MM.1S (cell line): ENCODE data around the gene CHERP.

Experiments
- EZH2 ChIP-seq: fragments of 300-600 bp; sonication (generic); optimal IDR thresholded peaks from 2 replicates; pipeline ENCODE3; 2017; ENCODE audit warnings: low read depth, mild to moderate bottlenecking, antibody characterized with exemption, low read length, mixed read lengths
- TF ChIP-seq, protein P1 (sequence below): fragments of 300-600 bp; sonication (generic); IDR thresholded peaks from 2 replicates; pipeline ENCODE4 v1.5.1; 2016; ENCODE audit warnings: antibody characterized with exemption, low read length, mixed read lengths

DNA sequence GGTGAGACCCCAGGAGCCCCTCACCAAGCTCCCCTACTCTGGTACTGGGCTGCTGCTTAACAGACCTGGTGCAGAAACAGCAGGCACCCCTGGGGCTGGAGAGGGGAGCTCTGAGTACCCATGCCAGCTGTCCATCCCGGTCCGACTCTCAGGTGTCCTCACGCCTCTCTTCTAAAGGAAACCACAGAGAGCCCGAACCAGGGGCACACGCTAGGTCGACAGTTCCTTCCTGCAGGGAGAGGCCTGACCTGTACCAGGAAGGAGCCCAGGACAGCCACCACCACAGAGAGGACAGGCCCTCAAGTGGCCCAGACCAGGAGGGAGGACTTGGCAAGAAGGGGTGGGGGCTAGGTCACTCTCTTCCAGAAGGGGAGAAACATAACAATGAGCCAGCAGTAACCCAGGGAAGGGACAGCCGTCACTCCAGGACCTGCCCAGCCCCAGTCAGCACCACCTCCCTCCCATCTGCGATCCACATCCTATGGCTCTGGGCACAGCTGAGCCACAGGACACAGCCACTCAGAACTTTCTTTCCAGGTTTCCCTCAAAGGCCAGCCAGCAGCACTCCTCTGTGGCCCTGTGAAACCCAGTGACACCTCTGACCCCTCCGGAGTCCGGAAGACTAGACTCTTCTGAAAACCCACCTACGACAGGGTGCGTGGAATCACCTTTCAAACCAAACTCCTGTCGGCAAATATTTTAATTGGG lies 43.0 kb upstream of the CHERP start:
- TF ChIP-seq, protein P1, sequence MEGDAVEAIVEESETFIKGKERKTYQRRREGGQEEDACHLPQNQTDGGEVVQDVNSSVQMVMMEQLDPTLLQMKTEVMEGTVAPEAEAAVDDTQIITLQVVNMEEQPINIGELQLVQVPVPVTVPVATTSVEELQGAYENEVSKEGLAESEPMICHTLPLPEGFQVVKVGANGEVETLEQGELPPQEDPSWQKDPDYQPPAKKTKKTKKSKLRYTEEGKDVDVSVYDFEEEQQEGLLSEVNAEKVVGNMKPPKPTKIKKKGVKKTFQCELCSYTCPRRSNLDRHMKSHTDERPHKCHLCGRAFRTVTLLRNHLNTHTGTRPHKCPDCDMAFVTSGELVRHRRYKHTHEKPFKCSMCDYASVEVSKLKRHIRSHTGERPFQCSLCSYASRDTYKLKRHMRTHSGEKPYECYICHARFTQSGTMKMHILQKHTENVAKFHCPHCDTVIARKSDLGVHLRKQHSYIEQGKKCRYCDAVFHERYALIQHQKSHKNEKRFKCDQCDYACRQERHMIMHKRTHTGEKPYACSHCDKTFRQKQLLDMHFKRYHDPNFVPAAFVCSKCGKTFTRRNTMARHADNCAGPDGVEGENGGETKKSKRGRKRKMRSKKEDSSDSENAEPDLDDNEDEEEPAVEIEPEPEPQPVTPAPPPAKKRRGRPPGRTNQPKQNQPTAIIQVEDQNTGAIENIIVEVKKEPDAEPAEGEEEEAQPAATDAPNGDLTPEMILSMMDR: no peak
- no peak for TF ChIP-seq EZH2
